Trophoblast cell (in vitro differentiated cells and primary cell): ENCODE data around the gene EOGT.

Experiments used
- DNase-seq, 2 donors: peaks; one replicate each; pipeline ENCODE4 v3.0.0-alpha.2; 2016
- H2AFZ ChIP-seq: 2 replicates; pipeline ENCODE4 v1.6.1; 2013; ENCODE audit warnings: low read length, moderate library complexity, mild to moderate bottlenecking; ENCODE audit not compliant: insufficient read depth, poor library complexity
- H2AK5ac ChIP-seq: 2 replicates; pipeline ENCODE4 v1.6.1; 2013; ENCODE audit warnings: mild to moderate bottlenecking, low read length
- H2BK120ac ChIP-seq: 2 replicates; pipeline ENCODE4 v1.6.1; 2013; ENCODE audit warnings: low read length, mild to moderate bottlenecking, moderate library complexity; ENCODE audit not compliant: insufficient read depth, poor library complexity
- H2BK12ac ChIP-seq: 2 replicates; pipeline ENCODE4 v1.6.1; 2013; ENCODE audit warnings: mild to moderate bottlenecking, low read length, moderate library complexity
- H2BK5ac ChIP-seq: 2 replicates; pipeline ENCODE4 v1.6.1; 2013; ENCODE audit warnings: low read length, low read depth, moderate library complexity, mild to moderate bottlenecking; ENCODE audit not compliant: poor library complexity
- H3K14ac ChIP-seq: 2 replicates; pipeline ENCODE4 v1.6.1; 2013; ENCODE audit warnings: mild to moderate bottlenecking, low read length
- H3K18ac ChIP-seq: 2 replicates; pipeline ENCODE4 v1.6.1; 2013; ENCODE audit warnings: mild to moderate bottlenecking, low read length
- H3K23ac ChIP-seq: 2 replicates; pipeline ENCODE4 v1.6.1; 2013; ENCODE audit warnings: low read length
- H3K27ac ChIP-seq: 2 replicates; pipeline ENCODE4 v1.5.1; 2013; ENCODE audit warnings: low read depth, mild to moderate bottlenecking, inconsistent platforms, low read length, moderate library complexity
- H3K27me3 ChIP-seq: 2 replicates; pipeline ENCODE4 v1.6.1; 2013; ENCODE audit warnings: inconsistent platforms, mild to moderate bottlenecking, low read length, moderate library complexity; ENCODE audit not compliant: insufficient read depth
- H3K36me3 ChIP-seq, 2 experiments: 1 replicate in 1 of 2; 2 replicates in 1 of 2; pipeline ENCODE4 v1.6.1; 2013; ENCODE audit warnings: low read length in 2 of 2, mild to moderate bottlenecking in 2 of 2, moderate library complexity in 1 of 2; ENCODE audit not compliant: insufficient read depth in 2 of 2, control insufficient read depth in 1 of 2
- H3K4ac ChIP-seq: 2 replicates; pipeline ENCODE4 v1.6.1; 2013; ENCODE audit warnings: low read depth, mild to moderate bottlenecking, low read length, moderate library complexity
- H3K4me1 ChIP-seq, 2 experiments: 1 replicate in 1 of 2; 2 replicates in 1 of 2; pipeline ENCODE4 v1.6.1; 2013; ENCODE audit warnings: low read length in 2 of 2, mild to moderate bottlenecking in 2 of 2, moderate library complexity in 1 of 2; ENCODE audit not compliant: insufficient read depth in 2 of 2, control insufficient read depth in 1 of 2
- H3K4me2 ChIP-seq: 2 replicates; pipeline ENCODE4 v1.6.1; 2013; ENCODE audit warnings: inconsistent platforms, mild to moderate bottlenecking, low read length, moderate library complexity
- H3K4me3 ChIP-seq: 2 replicates; pipeline ENCODE4 v1.5.1; 2013; ENCODE audit warnings: mild to moderate bottlenecking, low read depth, low read length, inconsistent platforms
- H3K79me1 ChIP-seq: one replicate; pipeline ENCODE4 v1.6.1; 2013; ENCODE audit warnings: low read length
- H3K79me2 ChIP-seq: 2 replicates; pipeline ENCODE4 v1.6.1; 2013; ENCODE audit warnings: low read length, mild to moderate bottlenecking; ENCODE audit not compliant: control insufficient read depth, insufficient read depth, poor library complexity
- H3K9ac ChIP-seq: 2 replicates; pipeline ENCODE4 v1.6.1; 2013; ENCODE audit warnings: mild to moderate bottlenecking, low read length
- H3K9me3 ChIP-seq: 2 replicates; pipeline ENCODE4 v1.6.1; 2013; ENCODE audit warnings: low read depth, mild to moderate bottlenecking, control low read depth, inconsistent platforms, low read length; ENCODE audit not compliant: insufficient read depth
- H4K12ac ChIP-seq: 2 replicates; pipeline ENCODE4 v1.6.1; 2013; ENCODE audit warnings: low read depth, mild to moderate bottlenecking, low read length, moderate library complexity
- H4K8ac ChIP-seq: 2 replicates; pipeline ENCODE4 v1.6.1; 2013; ENCODE audit warnings: low read depth, mild to moderate bottlenecking, low read length, moderate library complexity
- H4K91ac ChIP-seq: one replicate; pipeline ENCODE4 v1.6.1; 2013; ENCODE audit warnings: low read depth, mild to moderate bottlenecking, low read length, moderate library complexity
- WGBS: extraction: QIAGEN DNeasy Blood & Tissue Kit; methylation state at CpG from one replicate; pipeline ENCODE4 v1.1.7; 2013; ENCODE audit warnings: missing lambda C conversion rate; ENCODE audit not compliant: insufficient read length, insufficient coverage; ENCODE audit errors: extremely low coverage; 5-methylcytosine and 5-hydroxymethylcytosine counted together

The EOGT gene

GRCh38 chr3:69052472-69052898 is 39.0 kb upstream of the EOGT start:
- Histone ChIP-seq H3K4me1 (peaks cover 0 to 5% of the 10 kb centered on the region in 2 experiments), H3K27ac (peak overlapping the region; percentile 24), H2BK120ac (no peak overlapping the region), H2BK12ac (no peak overlapping the region), H3K79me1 (peaks cover 14% of the 10 kb centered on the region), H2BK5ac (peak overlapping the region; percentile 11), H2AK5ac (no peak overlapping the region), H3K4ac (peak overlapping the region; percentile 37), H2AFZ (peak overlapping the region; percentile 90), H3K9me3 (no peaks in the 10 kb centered on the region), H3K14ac (peak overlapping the region; percentile 22), H3K27me3 (no peaks in the 10 kb centered on the region), H3K23ac (no peak overlapping the region), H3K4me2 (peak overlapping the region; percentile 74), H4K12ac (peak overlapping the region; percentile 46), H4K8ac (peak overlapping the region; percentile 91), H3K4me3 (no peak overlapping the region), H4K91ac (no peak overlapping the region), H3K79me2 (peaks cover 10% of the 10 kb centered on the region), H3K9ac (no peak overlapping the region), H3K36me3 (peaks cover 3 to 10% of the 10 kb centered on the region in 2 experiments), H3K18ac (no peak overlapping the region)
- no peak for DNase-seq
- no CpG with 5 or more reads among the region's 9 CpGs for WGBS

GRCh38 chr3:69051756-69052471 is 38.4 kb upstream of the EOGT start, which contains the start of gene TMF1:
TSS of gene TMF1 (minus strand) at chr3:69052333. CDS start at chr3:69052086, 247 bp downstream.
- peak within 1 kb of the TSS; percentile 90 for H2AFZ ChIP-seq

GRCh38 chr3:69048990-69049389 is 35.5 kb upstream of the EOGT start:
- H3K18ac ChIP-seq, result no peak overlapping the region
- H3K27ac ChIP-seq, result no peak overlapping the region
- H4K91ac ChIP-seq, result no peak overlapping the region
- H3K23ac ChIP-seq, result no peak overlapping the region
- H3K36me3 ChIP-seq, result peaks cover 5 to 15% of the 10 kb centered on the region in 2 experiments
- peaks cover 14% of the 10 kb centered on the region for H3K79me1 ChIP-seq
- H4K12ac ChIP-seq, result no peak overlapping the region
- H3K9ac ChIP-seq, result no peak overlapping the region
- H2AFZ ChIP-seq, result no peak overlapping the region
- peaks cover 0 to 5% of the 10 kb centered on the region in 2 experiments for H3K4me1 ChIP-seq
- no CpG with 5 or more reads among the region's 2 CpGs for WGBS
- no peak overlapping the region for H3K4me3 ChIP-seq
- no peak overlapping the region for H2BK5ac ChIP-seq
- no peaks in the 10 kb centered on the region for H3K9me3 ChIP-seq
- no peaks in the 10 kb centered on the region for H3K27me3 ChIP-seq
- no peak overlapping the region for H2AK5ac ChIP-seq
- H2BK120ac ChIP-seq, result no peak overlapping the region
- H3K14ac ChIP-seq, result no peak overlapping the region
- peaks cover 10% of the 10 kb centered on the region for H3K79me2 ChIP-seq
- no peak overlapping the region for H4K8ac ChIP-seq
- H2BK12ac ChIP-seq, result no peak overlapping the region
- H3K4ac ChIP-seq, result peak overlapping the region; percentile 4
- no peak overlapping the region for H3K4me2 ChIP-seq
- no peak for DNase-seq

More at GRCh38 chr3:69051756-69052471, 38.4 kb upstream of the EOGT start, which contains the start of gene TMF1:
- Histone ChIP-seq H3K4me2 (peak within 1 kb of the TSS; percentile 84), H3K14ac (peak within 1 kb of the TSS; percentile 81), H2AK5ac (peak within 1 kb of the TSS; percentile 47), H2BK5ac (peak within 1 kb of the TSS; percentile 52), H4K12ac (peak within 1 kb of the TSS; percentile 46), H3K9ac (peak within 1 kb of the TSS; percentile 94), H3K27ac (peak within 1 kb of the TSS; percentile 59), H2BK12ac (no peak within 1 kb of the TSS), H3K27me3 (no peaks in the 10 kb centered on the region), H3K18ac (peak within 1 kb of the TSS; percentile 87), H3K4me3 (peak within 1 kb of the TSS; percentile 95), H3K79me1 (peaks cover 14% of the 10 kb centered on the region), H3K36me3 (peaks cover 3 to 13% of the 10 kb centered on the region in 2 experiments), H4K8ac (peak within 1 kb of the TSS; percentile 91), H3K4ac (peak within 1 kb of the TSS; percentile 81), H3K79me2 (peaks cover 10% of the 10 kb centered on the region), H3K9me3 (no peaks in the 10 kb centered on the region), H2BK120ac (peak within 1 kb of the TSS; percentile 35), H4K91ac (peak within 1 kb of the TSS; percentile 78), H3K4me1 (peaks cover 0 to 5% of the 10 kb centered on the region in 2 experiments), H3K23ac (no peak within 1 kb of the TSS)
- no CpG with 5 or more reads among the region's 45 CpGs for WGBS
- DNase-seq, result peak; percentile 100

- Histone ChIP-seq H4K8ac (no peak overlapping the region), H2BK12ac (no peak overlapping the region), H3K9ac (no peak overlapping the region), H4K12ac (no peak overlapping the region), H2AK5ac (no peak overlapping the region), H4K91ac (no peak overlapping the region), H3K4me1 (no peaks in the 10 kb centered on the region), H2BK5ac (no peak overlapping the region), H2BK120ac (no peak overlapping the region), H3K27ac (no peak overlapping the region), H3K36me3 (peaks cover 15 to 24% of the 10 kb centered on the region in 2 experiments), H3K9me3 (no peaks in the 10 kb centered on the region), H3K4me3 (no peak overlapping the region), H3K18ac (no peak overlapping the region), H3K79me1 (no peaks in the 10 kb centered on the region), H3K14ac (no peak overlapping the region), H3K79me2 (no peaks in the 10 kb centered on the region), H3K4me2 (no peak overlapping the region), H3K4ac (no peak overlapping the region), H2AFZ (no peak overlapping the region), H3K27me3 (no peaks in the 10 kb centered on the region), H3K23ac (no peak overlapping the region)
- WGBS, result no CpG with 5 or more reads among the region's 2 CpGs
- no peak for DNase-seq
Observed at GRCh38 chr3:69044608-69045007, 31.1 kb upstream of the EOGT start.
